ENCODE measurements around the gene MYADM. TPM values are rescaled to one million over a fixed set of nuclear protein-coding genes. Genes with fewer than 3 reads are reported as not detected.

The MYADM gene
- polyA plus RNA-seq, 1 of the 3 experiments (the other 2 are of a cell fraction): 38.7 TPM

DNA sequence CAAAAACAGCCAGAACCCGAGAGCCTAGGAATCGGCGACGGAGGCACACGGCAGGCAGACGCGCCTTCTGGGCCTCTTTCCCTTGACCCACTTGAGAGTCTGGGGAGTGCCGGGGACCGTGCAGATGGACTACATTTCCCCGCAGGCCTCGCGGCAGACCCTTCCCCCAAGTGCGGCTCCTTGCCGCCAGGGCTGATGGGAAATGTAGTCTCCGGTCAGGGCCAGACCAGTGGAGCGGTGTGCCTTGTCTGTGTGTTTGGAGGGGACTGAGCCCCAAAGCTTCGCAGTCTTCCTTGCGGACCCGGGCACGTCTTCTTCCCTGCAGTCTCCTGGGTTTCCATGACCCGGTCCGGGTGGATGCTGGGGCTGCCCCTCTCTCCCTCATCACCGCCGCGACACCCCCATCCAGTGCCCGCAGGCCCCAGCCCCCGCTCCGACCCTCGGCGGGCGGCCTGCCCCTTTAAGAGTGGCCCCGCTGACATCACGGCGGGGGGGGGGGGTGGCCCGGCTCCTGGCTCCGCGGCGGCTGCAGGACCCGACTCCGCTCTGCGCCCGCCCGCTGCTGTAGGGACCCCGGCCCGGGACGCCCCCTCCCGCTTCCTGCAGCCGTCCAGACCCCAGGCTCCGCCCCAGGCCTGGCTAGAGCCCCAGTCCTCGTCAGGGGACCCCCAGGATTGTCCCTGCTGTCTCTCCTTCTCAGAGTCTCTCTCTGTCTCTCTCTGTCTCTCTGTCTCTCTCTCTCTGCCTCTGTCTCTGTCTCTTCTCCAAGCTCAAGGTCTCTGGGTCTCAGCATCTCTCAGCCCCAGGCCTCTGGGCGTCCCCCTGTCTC, 40.6 kb downstream of the MYADM start:
- CTCF ChIA-PET: interaction anchor here (0.6 to 3.2 kb wide), 15 partner anchors 9 to 1169 kb away, joined by 3 to 47 read pairs (median 4); partner anchors contain the start of gene MYADM
- peak overlapping the region; percentile 83 for H2AFZ ChIP-seq (ENCODE audit: low read depth)
- POLR2A ChIA-PET: interaction anchor here (0.8 to 1.2 kb wide), 2 partner anchors 18 to 40 kb away, joined by 3 read pairs; partner anchors contain the start of gene MYADM
- peak overlapping the region; percentile 62 for H3K9ac ChIP-seq
- peak overlapping the region; percentile 96 for H3K4me2 ChIP-seq
- H3K36me3 ChIP-seq (replicated peaks in 1 of 2; ENCODE audit: control insufficient read depth in 1 of 2, insufficient read depth in 2 of 2, low read length in 1 of 2): peaks cover 0 to 3% of the 10 kb centered on the region in 2 experiments
- TF ChIP-seq, protein P1, sequence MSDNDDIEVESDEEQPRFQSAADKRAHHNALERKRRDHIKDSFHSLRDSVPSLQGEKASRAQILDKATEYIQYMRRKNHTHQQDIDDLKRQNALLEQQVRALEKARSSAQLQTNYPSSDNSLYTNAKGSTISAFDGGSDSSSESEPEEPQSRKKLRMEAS (IDR thresholded peaks at IDR 0.05; ENCODE audit: low read depth): 0 out of 2 replicates have a peak, but pooled peaks have one; percentile 40
- TF ChIP-seq RCOR1 (IDR thresholded peaks at IDR 0.05; ENCODE audit: low read length) (0 out of 2 replicates have a peak, but pooled peaks have one; percentile 15), POLR2AphosphoS5 (IDR thresholded peaks at IDR 0.05; ENCODE audit: low read depth, low read length) (no peak), GABPA (IDR thresholded peaks at IDR 0.05; ENCODE audit: low read depth) (peak; percentile 29), CHD2 (IDR thresholded peaks at IDR 0.05; ENCODE audit: low read length, partially characterized antibody) (peak; percentile 92), FOXM1 (IDR thresholded peaks at IDR 0.05; ENCODE audit: low read depth) (no peak)
- H3K4me3 ChIP-seq (ENCODE audit: low read depth in 2 of 2, low read length in 1 of 2): peak overlapping the region; percentile 77 to 82
- H3K79me2 ChIP-seq (ENCODE audit: insufficient read depth): peaks cover 16% of the 10 kb centered on the region
- 3% methylated on average over 20 of the region's 51 CpGs for WGBS (ENCODE audit: low lambda C conversion rate)
- H4K20me1 ChIP-seq (ENCODE audit: insufficient read depth): peaks cover 22% of the 10 kb centered on the region
- DNase-seq: peak; percentile 89
- no peaks in the 10 kb centered on the region for H3K9me3 ChIP-seq
- H3K27ac ChIP-seq (ENCODE audit: low read depth in 2 of 2, low read length in 1 of 2): peak overlapping the region; percentile 29 to 77; a peak in 3 of 4 replicates
- no peaks in the 10 kb centered on the region for H3K9me2 ChIP-seq
- H3K27me3 ChIP-seq (ENCODE audit: insufficient read depth): peaks cover 20% of the 10 kb centered on the region
- H3K4me1 ChIP-seq (ENCODE audit: control insufficient read depth in 1 of 2, insufficient read depth in 2 of 2, low read depth in 1 of 2, low read length in 1 of 2): peaks cover 0 to 20% of the 10 kb centered on the region in 2 experiments; a peak in 1 of 4 replicates
- H3F3A ChIP-seq (replicated peaks; ENCODE audit: insufficient read depth): peaks cover 7% of the 10 kb centered on the region

DNA sequence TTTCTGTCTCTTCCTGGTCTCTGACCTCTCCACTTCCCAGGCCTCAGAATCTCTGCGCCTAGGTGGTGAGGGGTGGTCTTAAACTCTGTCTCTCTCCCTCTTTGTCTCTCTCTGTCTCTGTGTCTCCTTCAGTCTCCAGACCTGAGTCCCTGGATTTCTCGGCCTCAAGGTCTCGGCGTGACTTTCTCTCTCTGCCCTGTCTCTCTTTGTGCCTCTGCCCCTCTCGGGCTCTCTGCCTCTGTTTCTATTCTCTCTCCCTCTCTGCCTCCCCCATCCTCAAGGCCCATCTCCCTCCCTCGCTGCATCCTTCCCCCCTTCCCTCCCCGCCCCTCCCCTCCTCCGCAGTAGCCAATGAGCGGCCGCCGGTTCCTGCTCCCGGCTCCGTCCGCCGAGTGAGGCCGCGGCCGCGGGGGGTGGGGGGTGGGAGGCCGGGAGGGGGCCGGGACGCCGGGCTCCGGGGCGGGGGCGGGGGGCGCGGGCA, 41.3 kb downstream of the MYADM start, which contains the start of gene CACNG7:
Gene CACNG7 (plus strand): TSS at position 344 of the 481 bp plus-strand sequence. CDS start 3,554 bp downstream, outside the sequence.
- H3K27me3 ChIP-seq (ENCODE audit: insufficient read depth): peaks cover 19% of the 10 kb centered on the region
- peak within 1 kb of the TSS; percentile 67 for H3K9ac ChIP-seq
- H3K36me3 ChIP-seq (replicated peaks in 1 of 2; ENCODE audit: control insufficient read depth in 1 of 2, insufficient read depth in 2 of 2, low read length in 1 of 2): peaks cover 0 to 3% of the 10 kb centered on the region in 2 experiments
- H3K4me2 ChIP-seq: peak within 1 kb of the TSS; percentile 96
- peak within 1 kb of the TSS; percentile 82 to 98 for H3K4me3 ChIP-seq (ENCODE audit: low read depth in 2 of 2, low read length in 1 of 2)
- peak within 1 kb of the TSS; percentile 83 for H2AFZ ChIP-seq (ENCODE audit: low read depth)
- no peaks in the 10 kb centered on the region for H3K9me3 ChIP-seq
- peaks cover 7% of the 10 kb centered on the region for H3F3A ChIP-seq (replicated peaks; ENCODE audit: insufficient read depth)
- TF ChIP-seq, protein P2, sequence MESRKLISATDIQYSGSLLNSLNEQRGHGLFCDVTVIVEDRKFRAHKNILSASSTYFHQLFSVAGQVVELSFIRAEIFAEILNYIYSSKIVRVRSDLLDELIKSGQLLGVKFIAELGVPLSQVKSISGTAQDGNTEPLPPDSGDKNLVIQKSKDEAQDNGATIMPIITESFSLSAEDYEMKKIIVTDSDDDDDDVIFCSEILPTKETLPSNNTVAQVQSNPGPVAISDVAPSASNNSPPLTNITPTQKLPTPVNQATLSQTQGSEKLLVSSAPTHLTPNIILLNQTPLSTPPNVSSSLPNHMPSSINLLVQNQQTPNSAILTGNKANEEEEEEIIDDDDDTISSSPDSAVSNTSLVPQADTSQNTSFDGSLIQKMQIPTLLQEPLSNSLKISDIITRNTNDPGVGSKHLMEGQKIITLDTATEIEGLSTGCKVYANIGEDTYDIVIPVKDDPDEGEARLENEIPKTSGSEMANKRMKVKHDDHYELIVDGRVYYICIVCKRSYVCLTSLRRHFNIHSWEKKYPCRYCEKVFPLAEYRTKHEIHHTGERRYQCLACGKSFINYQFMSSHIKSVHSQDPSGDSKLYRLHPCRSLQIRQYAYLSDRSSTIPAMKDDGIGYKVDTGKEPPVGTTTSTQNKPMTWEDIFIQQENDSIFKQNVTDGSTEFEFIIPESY (IDR thresholded peaks at IDR 0.05; ENCODE audit: borderline replicate concordance, low read depth): no peak
- 0 out of 2 replicates have a peak, but pooled peaks have one; percentile 16 for TF ChIP-seq POLR2AphosphoS5 (IDR thresholded peaks at IDR 0.05; ENCODE audit: low read depth, low read length)
- TF ChIP-seq NRF1 (IDR thresholded peaks at IDR 0.05; ENCODE audit: low read depth, low read length): no peak
- no peak for TF ChIP-seq ELF1 (IDR thresholded peaks at IDR 0.05)
- TF ChIP-seq, protein P3, sequence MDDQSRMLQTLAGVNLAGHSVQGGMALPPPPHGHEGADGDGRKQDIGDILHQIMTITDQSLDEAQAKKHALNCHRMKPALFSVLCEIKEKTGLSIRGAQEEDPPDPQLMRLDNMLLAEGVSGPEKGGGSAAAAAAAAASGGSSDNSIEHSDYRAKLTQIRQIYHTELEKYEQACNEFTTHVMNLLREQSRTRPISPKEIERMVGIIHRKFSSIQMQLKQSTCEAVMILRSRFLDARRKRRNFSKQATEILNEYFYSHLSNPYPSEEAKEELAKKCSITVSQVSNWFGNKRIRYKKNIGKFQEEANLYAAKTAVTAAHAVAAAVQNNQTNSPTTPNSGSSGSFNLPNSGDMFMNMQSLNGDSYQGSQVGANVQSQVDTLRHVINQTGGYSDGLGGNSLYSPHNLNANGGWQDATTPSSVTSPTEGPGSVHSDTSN (IDR thresholded peaks at IDR 0.05): no peak
- TF ChIP-seq GABPA (IDR thresholded peaks at IDR 0.05; ENCODE audit: low read depth): no peak
- H3K27ac ChIP-seq (ENCODE audit: low read depth in 2 of 2, low read length in 1 of 2): peak within 1 kb of the TSS; percentile 29 to 77; a peak in 3 of 4 replicates
- peaks cover 22% of the 10 kb centered on the region for H4K20me1 ChIP-seq (ENCODE audit: insufficient read depth)
- DNase-seq: peak; percentile 94
- ChIA-PET CTCF (interaction anchor here (0.6 to 3.2 kb wide), 3 partner anchors 25 to 121 kb away, joined by 3 to 47 read pairs (median 11); no protein-coding TSS in a partner anchor), POLR2A (no interaction called here)
- H3K79me2 ChIP-seq (ENCODE audit: insufficient read depth): peaks cover 16% of the 10 kb centered on the region
- no peaks in the 10 kb centered on the region for H3K9me2 ChIP-seq
- peaks cover 0 to 20% of the 10 kb centered on the region in 2 experiments; a peak in 1 of 4 replicates for H3K4me1 ChIP-seq (ENCODE audit: control insufficient read depth in 1 of 2, insufficient read depth in 2 of 2, low read depth in 1 of 2, low read length in 1 of 2)
- under 1% methylated on average over 23 of the region's 28 CpGs for WGBS (ENCODE audit: low lambda C conversion rate)

Measured in SK-N-SH (cell line).